Mucosa of descending colon (tissue), 3 donors: ENCODE data around the gene RAP1GAP. TPM values are rescaled to one million over a fixed set of nuclear protein-coding genes. Genes with fewer than 3 reads are reported as not detected.
"Not testable (repeated sequence)": the region's sequence is repeated elsewhere in the genome, so short reads cannot be mapped to it uniquely, and the experiment has no call there.

ENCODE experiments used
- ATAC-seq: fragments of 200-7000 bp; cut with Tn5 transposase; one replicate; pipeline ENCODE4 v1.9.1; 2020; ENCODE audit warnings: mild to moderate bottlenecking, moderate library complexity
- DNase-seq, 3 donors: peaks; one replicate each; pipeline ENCODE4 v3.0.0-alpha.2; 2020
- H3K36me3 ChIP-seq: fragments of 200-600 bp; one replicate; pipeline ENCODE4 v1.8.0; 2021; ENCODE audit warnings: low read depth, mild to moderate bottlenecking
- H3K4me1 ChIP-seq: fragments of 200-600 bp; one replicate; pipeline ENCODE4 v1.8.0; 2021; ENCODE audit warnings: low read depth, mild to moderate bottlenecking
- H3K4me3 ChIP-seq: fragments of 200-600 bp; one replicate; pipeline ENCODE4 v1.8.0; 2021; ENCODE audit warnings: mild to moderate bottlenecking
- H3K9me3 ChIP-seq: fragments of 200-600 bp; one replicate; pipeline ENCODE4 v1.8.0; 2021; ENCODE audit warnings: mild to moderate bottlenecking
- CTCF ChIP-seq: fragments of 200-600 bp; IDR thresholded peaks from one replicate; pipeline ENCODE4 v1.8.0; 2022; ENCODE audit warnings: antibody characterized with exemption, mild to moderate bottlenecking
- intact Hi-C, 2 donors: fragments of 100-400 bp; cut with DNase I in 1 of 2; cut with micrococcal nuclease in 1 of 2; formaldehyde crosslinking; loops; one replicate each; pipeline versions ENCODE4 v1.11.0 to v1.11.1; 2022; cut with DNase I, micrococcal nuclease
- total RNA-seq, 3 donors: library from RNA; stranded (reverse); fragmentation: NEBNext Ultra II Directional in 2 of 3; extraction: Animal tissue kit (Norgen Biotek cat#: 25700) in 2 of 3; gene quantifications; one replicate each; pipeline versions ENCODE4 v1.2.1 to v1.2.4, GENCODE V29; 2021 to 2023
- donor health status: DM: no; HTN: no; CAD: no; lungs with moderate emphysema.
- donor health status: DM: no; HTN: no; CAD: no.
- donor health status: DM: no; HTN: yes; CAD: no.

RAP1GAP gene
- total RNA-seq, 3 donors from 2014 or later: 15.7 to 59.6 (median 43.0) TPM

DNA sequence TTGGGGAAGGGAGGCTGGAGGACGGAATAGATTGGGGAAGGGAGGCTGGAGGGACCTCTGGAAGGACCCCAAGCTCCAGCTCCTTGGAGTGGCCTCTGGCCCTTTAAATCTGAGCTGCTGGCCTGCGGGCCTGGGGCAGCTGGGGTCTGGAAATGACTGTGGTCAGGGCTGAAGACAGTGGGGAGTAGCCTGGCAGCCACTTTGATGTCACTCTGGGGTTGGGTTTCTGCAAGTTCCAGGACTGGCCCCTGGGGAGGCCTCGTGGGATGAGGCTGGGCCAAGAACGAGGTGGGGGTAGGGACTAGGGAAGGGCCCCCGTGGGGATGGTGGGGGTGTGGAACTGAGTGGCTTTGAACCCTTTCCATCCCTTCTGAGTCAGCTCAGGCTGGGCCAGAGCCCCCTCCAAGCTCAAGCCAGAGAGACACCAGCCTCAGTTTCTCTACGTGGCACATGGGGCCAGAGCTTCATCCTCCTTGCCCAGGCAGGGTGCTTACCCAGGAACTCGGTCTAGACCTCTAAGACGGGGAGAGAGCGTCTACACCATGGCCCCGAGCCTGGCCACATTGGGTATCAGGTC, 100.3 kb downstream of the RAP1GAP start:
- intact Hi-C loops: no loop called here
- H3K4me1 ChIP-seq: no peaks in the 10 kb centered on the region
- ATAC-seq (no peak), DNase-seq (no peak)
- TF ChIP-seq CTCF: no peak
- no peaks in the 10 kb centered on the region for H3K36me3 ChIP-seq
- no peaks in the 10 kb centered on the region for H3K9me3 ChIP-seq
- no peak overlapping the region for H3K4me3 ChIP-seq

DNA sequence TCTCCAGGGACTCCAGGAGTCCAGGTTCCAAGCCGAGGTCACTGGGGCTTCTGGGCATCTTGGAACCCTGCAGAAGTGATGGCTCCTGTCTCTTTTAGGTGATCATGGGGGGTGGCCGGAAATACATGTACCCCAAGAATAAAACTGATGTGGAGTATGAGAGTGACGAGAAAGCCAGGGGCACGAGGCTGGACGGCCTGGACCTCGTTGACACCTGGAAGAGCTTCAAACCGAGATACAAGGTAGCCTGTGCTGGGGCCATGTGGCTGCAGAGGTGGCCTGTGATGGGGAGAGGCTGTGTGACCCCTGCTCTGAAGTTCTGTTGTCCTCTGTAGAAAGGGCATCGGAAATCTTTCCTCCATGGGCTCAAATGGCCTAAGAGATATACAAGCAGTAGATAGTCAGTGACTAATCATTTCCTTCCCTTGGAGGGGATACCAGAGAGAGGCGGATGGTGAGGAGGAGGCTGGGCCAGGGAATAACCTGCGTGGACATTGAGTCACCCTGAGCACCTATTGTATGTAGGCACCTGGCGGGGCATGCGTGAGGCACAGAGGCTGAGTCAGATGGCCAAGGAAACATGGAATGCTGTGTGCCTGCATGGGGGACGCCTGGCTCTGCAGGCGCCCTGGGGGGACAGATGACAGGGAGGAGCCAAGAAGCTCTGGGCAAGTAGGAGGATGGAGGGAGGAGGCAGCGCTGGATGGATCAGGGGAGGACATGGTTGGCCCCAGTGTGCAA, 101.0 kb downstream of the RAP1GAP start:
- no peaks in the 10 kb centered on the region for H3K4me1 ChIP-seq
- intact Hi-C loops: no loop called here
- no peak for ATAC-seq

DNA sequence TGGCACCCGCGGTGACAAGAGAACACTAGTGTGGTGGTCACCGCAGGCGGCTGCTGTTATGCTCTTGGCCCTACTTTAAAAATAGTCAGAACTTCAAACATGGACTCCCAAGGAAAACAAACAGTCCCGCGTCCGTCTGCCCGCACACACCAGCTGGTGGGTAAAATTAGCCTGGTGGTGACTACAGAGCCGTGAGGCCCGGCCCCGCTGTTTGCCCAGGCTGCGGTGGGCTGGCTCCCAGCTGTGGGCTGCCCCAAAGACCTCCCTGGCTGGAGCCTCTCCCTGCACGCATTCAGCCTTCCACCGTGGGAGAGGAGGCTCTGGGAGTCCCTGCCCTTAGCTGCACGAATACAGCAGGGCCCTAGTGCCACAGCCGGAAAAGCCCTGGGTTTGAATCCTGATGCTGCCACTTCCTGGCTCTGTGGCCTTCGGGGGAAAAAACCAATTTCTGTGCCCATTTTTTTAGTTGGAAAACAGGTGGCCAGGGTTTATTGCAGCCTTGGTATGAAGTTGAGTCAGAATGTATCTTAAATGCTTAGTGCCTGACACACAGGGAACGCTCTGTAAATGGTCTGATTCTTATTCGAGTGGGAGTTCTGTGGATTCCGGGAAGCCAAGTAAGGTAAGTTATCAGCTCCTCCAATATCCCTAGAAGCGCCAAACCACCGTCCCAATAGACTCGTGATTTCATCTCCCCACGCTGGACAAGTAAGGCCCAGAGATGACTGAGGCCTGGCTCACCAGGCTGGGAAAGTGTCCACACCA, 101.7 kb downstream of the RAP1GAP start:
- intact Hi-C loops: no loop called here
- ATAC-seq: no peak

More for the DNA sequence above, 101.0 kb downstream of the RAP1GAP start:
- no peak for DNase-seq
- H3K9me3 ChIP-seq: no peaks in the 10 kb centered on the region
- H3K36me3 ChIP-seq: no peaks in the 10 kb centered on the region
- no peak for TF ChIP-seq CTCF
- no peak overlapping the region for H3K4me3 ChIP-seq

GRCh38 chr1:21566361-21566760, 102.8 kb downstream of the RAP1GAP start:
- ATAC-seq, intact Hi-C loops: not testable (repeated sequence)

More for the DNA sequence above, 101.7 kb downstream of the RAP1GAP start:
- Histone ChIP-seq H3K4me3 (no peak overlapping the region), H3K9me3 (no peaks in the 10 kb centered on the region), H3K4me1 (no peaks in the 10 kb centered on the region), H3K36me3 (no peaks in the 10 kb centered on the region)
- DNase-seq: no peak
- TF ChIP-seq CTCF: no peak

GRCh38 chr1:21565285-21565684, 103.9 kb downstream of the RAP1GAP start:
- DNase-seq: no peak
- H3K4me1 ChIP-seq: no peaks in the 10 kb centered on the region
- H3K9me3 ChIP-seq: no peaks in the 10 kb centered on the region
- intact Hi-C loops: no loop called here
- ATAC-seq: no peak
- H3K36me3 ChIP-seq: no peaks in the 10 kb centered on the region
- H3K4me3 ChIP-seq: no peak overlapping the region
- no peak for TF ChIP-seq CTCF

More at GRCh38 chr1:21566361-21566760, 102.8 kb downstream of the RAP1GAP start:
- H3K9me3 ChIP-seq, H3K4me3 ChIP-seq, H3K4me1 ChIP-seq, H3K36me3 ChIP-seq, DNase-seq: not testable (repeated sequence)
